Measurements from ENCODE around the gene PPA2. TPM values are rescaled to one million over a fixed set of nuclear protein-coding genes. Genes with fewer than 3 reads are reported as not detected.
"Not testable (repeated sequence)": the region's sequence is repeated elsewhere in the genome, so short reads cannot be mapped to it uniquely, and the experiment has no call there.

PPA2 gene
- total RNA-seq, 1 donor from 2014 or later: 81.0 TPM

- H3K9me3 Mint-ChIP-seq: peaks cover 5% of the 10 kb centered on the region
- peaks cover 38% of the 10 kb centered on the region for H3K36me3 Mint-ChIP-seq (ENCODE audit: low read depth)
- no peak for DNase-seq (ENCODE audit: low read depth, low spot score)
- H3K27ac Mint-ChIP-seq (ENCODE audit: unreplicated experiment): no peak overlapping the region
- TF ChIP-seq, protein P1, sequence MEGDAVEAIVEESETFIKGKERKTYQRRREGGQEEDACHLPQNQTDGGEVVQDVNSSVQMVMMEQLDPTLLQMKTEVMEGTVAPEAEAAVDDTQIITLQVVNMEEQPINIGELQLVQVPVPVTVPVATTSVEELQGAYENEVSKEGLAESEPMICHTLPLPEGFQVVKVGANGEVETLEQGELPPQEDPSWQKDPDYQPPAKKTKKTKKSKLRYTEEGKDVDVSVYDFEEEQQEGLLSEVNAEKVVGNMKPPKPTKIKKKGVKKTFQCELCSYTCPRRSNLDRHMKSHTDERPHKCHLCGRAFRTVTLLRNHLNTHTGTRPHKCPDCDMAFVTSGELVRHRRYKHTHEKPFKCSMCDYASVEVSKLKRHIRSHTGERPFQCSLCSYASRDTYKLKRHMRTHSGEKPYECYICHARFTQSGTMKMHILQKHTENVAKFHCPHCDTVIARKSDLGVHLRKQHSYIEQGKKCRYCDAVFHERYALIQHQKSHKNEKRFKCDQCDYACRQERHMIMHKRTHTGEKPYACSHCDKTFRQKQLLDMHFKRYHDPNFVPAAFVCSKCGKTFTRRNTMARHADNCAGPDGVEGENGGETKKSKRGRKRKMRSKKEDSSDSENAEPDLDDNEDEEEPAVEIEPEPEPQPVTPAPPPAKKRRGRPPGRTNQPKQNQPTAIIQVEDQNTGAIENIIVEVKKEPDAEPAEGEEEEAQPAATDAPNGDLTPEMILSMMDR (conservative IDR thresholded peaks at IDR 0.05): no peak
- no peaks in the 10 kb centered on the region for H3K27me3 Mint-ChIP-seq (ENCODE audit: low read depth)
- H3K4me1 Mint-ChIP-seq: no peaks in the 10 kb centered on the region
- H3K4me3 Mint-ChIP-seq: no peak overlapping the region
Measured at GRCh38 chr4:105414316-105414715, 59.5 kb downstream of the PPA2 start.

- H3K4me1 Mint-ChIP-seq; H3K27ac Mint-ChIP-seq (ENCODE audit: unreplicated experiment); H3K4me3 Mint-ChIP-seq; DNase-seq (ENCODE audit: low read depth, low spot score); H3K9me3 Mint-ChIP-seq; H3K27me3 Mint-ChIP-seq (ENCODE audit: low read depth): not testable (repeated sequence)
- H3K36me3 Mint-ChIP-seq (ENCODE audit: low read depth): peaks cover 66% of the 10 kb centered on the region
Measured at GRCh38 chr4:105409135-105409534, 64.7 kb downstream of the PPA2 start.

DNA sequence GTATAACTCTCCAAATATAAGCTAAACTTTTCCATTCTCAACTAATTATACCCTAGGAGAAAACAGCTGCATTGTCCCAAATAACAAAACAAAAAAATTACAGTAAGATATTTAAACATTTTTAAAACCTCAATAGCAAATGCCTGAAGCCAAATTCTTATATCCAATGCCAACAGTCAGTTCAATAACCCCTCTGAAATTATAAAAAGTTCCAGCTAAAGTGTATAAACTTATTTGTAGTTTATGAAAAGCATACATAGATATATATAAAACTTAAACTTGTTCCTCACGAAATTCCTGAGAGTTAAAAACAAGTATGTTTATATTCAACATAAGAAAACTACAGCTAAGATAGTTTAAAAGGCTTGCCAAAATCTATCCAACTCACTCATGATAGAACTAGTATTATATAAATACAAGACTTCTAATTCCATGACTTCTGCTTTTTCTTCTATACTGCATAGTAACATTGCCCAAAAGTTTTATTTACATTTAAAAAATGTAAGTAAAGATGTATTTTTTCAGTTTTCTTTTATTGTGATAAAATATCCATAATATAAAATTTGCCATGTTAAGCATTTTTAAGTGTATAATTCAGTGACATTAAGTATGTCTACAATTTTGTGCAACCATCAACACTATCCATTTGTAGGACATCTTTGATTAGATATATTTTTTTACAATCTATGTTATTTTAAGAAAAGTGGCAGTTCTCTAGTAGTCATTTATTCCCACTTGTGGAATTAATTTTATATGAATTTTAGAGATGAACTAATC, 72.8 kb downstream of the PPA2 start:
- Mint-ChIP-seq H3K27ac (ENCODE audit: unreplicated experiment) (no peak overlapping the region), H3K9me3 (no peaks in the 10 kb centered on the region), H3K27me3 (ENCODE audit: low read depth) (no peaks in the 10 kb centered on the region), H3K4me1 (peaks cover 4% of the 10 kb centered on the region), H3K4me3 (no peak overlapping the region), H3K36me3 (ENCODE audit: low read depth) (peaks cover 25% of the 10 kb centered on the region)
- no peak for DNase-seq (ENCODE audit: low read depth, low spot score)
- TF ChIP-seq, protein P1 (conservative IDR thresholded peaks at IDR 0.05): no peak

GRCh38 chr4:105399532-105400161, 74.2 kb downstream of the PPA2 start:
- TF ChIP-seq, protein P1 (conservative IDR thresholded peaks at IDR 0.05): no peak
- H3K27ac Mint-ChIP-seq (ENCODE audit: unreplicated experiment): no peak overlapping the region
- H3K27me3 Mint-ChIP-seq (ENCODE audit: low read depth): no peaks in the 10 kb centered on the region
- DNase-seq (ENCODE audit: low read depth, low spot score): no peak
- H3K36me3 Mint-ChIP-seq (ENCODE audit: low read depth): peaks cover 18% of the 10 kb centered on the region
- H3K4me3 Mint-ChIP-seq: no peak overlapping the region
- H3K4me1 Mint-ChIP-seq: peaks cover 4% of the 10 kb centered on the region
- H3K9me3 Mint-ChIP-seq: no peaks in the 10 kb centered on the region

- Mint-ChIP-seq H3K27ac (ENCODE audit: unreplicated experiment) (no peak overlapping the region), H3K36me3 (ENCODE audit: low read depth) (peaks cover 21% of the 10 kb centered on the region)
Measured at GRCh38 chr4:105392858-105393257, 81.0 kb downstream of the PPA2 start.

More at GRCh38 chr4:105392858-105393257, 81.0 kb downstream of the PPA2 start:
- DNase-seq (ENCODE audit: low read depth, low spot score): no peak
- no peaks in the 10 kb centered on the region for H3K4me1 Mint-ChIP-seq
- H3K27me3 Mint-ChIP-seq (ENCODE audit: low read depth): no peaks in the 10 kb centered on the region
- H3K9me3 Mint-ChIP-seq: no peaks in the 10 kb centered on the region
- TF ChIP-seq, protein P1 (conservative IDR thresholded peaks at IDR 0.05): no peak
- no peak overlapping the region for H3K4me3 Mint-ChIP-seq

Measured in neural crest cell (in vitro differentiated cells).